HCT116 (cell line): Measurements from ENCODE around the gene SMARCA2. TPM values are rescaled to one million over a fixed set of nuclear protein-coding genes. Genes with fewer than 3 reads are reported as not detected.

Source experiments
- ATAC-seq: fragments of 200-7000 bp; cut with Tn5 transposase; 2 replicates; pipeline ENCODE4 v1.9.1; 2020; ENCODE audit warnings: mild to moderate bottlenecking, moderate library complexity
- BruUV-seq: library from RNA; stranded (reverse); fragments of 400-500 nt; replicated peaks from 2 replicates; lab custom pipeline; 2021; lab: Mats Ljungman, UMichigan
- CTCF ChIA-PET: fragments of 300-600 bp; sonication (Branson Sonifier 250); formaldehyde crosslinking; loops from one replicate; lab custom pipeline; 2021; ENCODE audit warnings: antibody characterized with exemption; lab: Charles Lee
- POLR2A ChIA-PET: fragments of 300-600, 350-600 bp; sonication (Branson Sonifier 250); formaldehyde crosslinking; loops from one replicate; lab custom pipeline; 2021; ENCODE audit warnings: antibody characterized with exemption; lab: Charles Lee
- RAD21 ChIA-PET, 2 experiments: fragments of 300-600 bp; sonication (Branson Sonifier 250); formaldehyde crosslinking; loops; one replicate each; lab custom pipeline; 2023; ENCODE audit warnings: low total read pairs in 2 of 2; ENCODE audit not compliant: uncharacterized antibody in 2 of 2, unreplicated experiment in 2 of 2, low non-redundant PET in 1 of 2; lab: Charles Lee
- DNase-seq: peaks from one replicate; pipeline ENCODE4 v3.0.0-alpha.2; 2010; ENCODE audit warnings: low read depth, low spot score
- H2AFZ ChIP-seq: fragments of 200-600 bp; shearing (Covaris generic), sonication (generic); 2 replicates; pipeline ENCODE4 v1.6.1; 2017; ENCODE audit warnings: low read depth, mixed run types, mixed read lengths, antibody characterized with exemption, low read length; ENCODE audit not compliant: poor library complexity, severe bottlenecking
- H3K27ac ChIP-seq: 2 replicates; pipeline ENCODE4 v1.5.1; 2012; ENCODE audit warnings: low read depth, low read length
- H3K27me3 ChIP-seq: fragments of 200-600 bp; sonication (generic); 2 replicates; pipeline ENCODE4 v1.6.1; 2016; ENCODE audit warnings: mixed run types, low read length, mixed read lengths; ENCODE audit not compliant: insufficient read depth
- H3K36me3 ChIP-seq, 2 experiments: fragments of 200-500 bp in 1 of 2; fragments of 200-600 bp in 1 of 2; sonication (Bioruptor generic) in 1 of 2; sonication (generic) in 1 of 2; 2 replicates each; pipeline versions ENCODE4 v1.5.1 to v1.6.1; 2014 to 2016; ENCODE audit warnings: low read length in 2 of 2, inconsistent platforms in 1 of 2, mixed read lengths in 1 of 2, mixed run types in 1 of 2; ENCODE audit not compliant: insufficient read depth in 2 of 2, control insufficient read depth in 1 of 2
- H3K4me1 ChIP-seq, 2 experiments: fragments of 200-600 bp in 1 of 2; sonication (generic) in 1 of 2; 2 replicates each; pipeline versions ENCODE4 v1.5.1 to v1.6.1; 2012 to 2017; ENCODE audit warnings: low read length in 2 of 2, inconsistent platforms in 1 of 2, mild to moderate bottlenecking in 1 of 2, mixed read lengths in 1 of 2, mixed run types in 1 of 2, moderate library complexity in 1 of 2; ENCODE audit not compliant: insufficient read depth in 2 of 2, control insufficient read depth in 1 of 2
- H3K4me2 ChIP-seq: fragments of 200-600 bp; sonication (generic); 2 replicates; pipeline ENCODE4 v1.6.1; 2017; ENCODE audit warnings: mixed run types, low read length, mixed read lengths
- H3K4me3 ChIP-seq, 2 experiments: fragments of 200-600 bp in 1 of 2; sonication (generic) in 1 of 2; replicated peaks in 1 of 2; 2 replicates each; pipeline ENCODE4 v1.5.1; 2011 to 2016; ENCODE audit warnings: low read length in 2 of 2, control low read depth in 1 of 2, low read depth in 1 of 2, mild to moderate bottlenecking in 1 of 2, mixed read lengths in 1 of 2, mixed run types in 1 of 2
- H3K79me2 ChIP-seq: fragments of 200-600 bp; sonication (generic); 2 replicates; pipeline ENCODE4 v1.6.1; 2017; ENCODE audit warnings: mild to moderate bottlenecking, mixed run types, low read length, moderate library complexity, mixed read lengths; ENCODE audit not compliant: insufficient read depth
- H3K9ac ChIP-seq: fragments of 200-600 bp; sonication (generic); 2 replicates; pipeline ENCODE4 v1.6.1; 2016; ENCODE audit warnings: low read length, mixed read lengths
- H3K9me2 ChIP-seq: fragments of 200-600 bp; sonication (generic), shearing (Covaris generic); 2 replicates; pipeline ENCODE4 v1.6.1; 2017; ENCODE audit warnings: mixed run types, mild to moderate bottlenecking, moderate library complexity; ENCODE audit not compliant: insufficient read depth
- H3K9me3 ChIP-seq, 2 experiments: fragments of 200-500 bp in 1 of 2; fragments of 200-600 bp in 1 of 2; sonication (Bioruptor generic) in 1 of 2; sonication (generic) in 1 of 2; 2 replicates each; pipeline ENCODE4 v1.6.1; 2014 to 2017; ENCODE audit warnings: low read length in 2 of 2, mixed read lengths in 2 of 2, inconsistent platforms in 1 of 2, low read depth in 1 of 2, mild to moderate bottlenecking in 1 of 2, mixed run types in 1 of 2, moderate library complexity in 1 of 2; ENCODE audit not compliant: control insufficient read depth in 1 of 2, insufficient read depth in 1 of 2
- H4K20me1 ChIP-seq: fragments of 200-600 bp; sonication (generic), shearing (Covaris generic); 2 replicates; pipeline ENCODE4 v1.6.1; 2017; ENCODE audit warnings: mixed run types, mild to moderate bottlenecking, moderate library complexity; ENCODE audit not compliant: insufficient read depth
- CBX3 ChIP-seq: IDR thresholded peaks from 2 replicates; pipeline ENCODE4 v1.6.1; 2012; ENCODE audit warnings: low read depth
- EGR1 ChIP-seq: IDR thresholded peaks from 2 replicates; pipeline ENCODE4 v1.6.1; 2012; ENCODE audit warnings: low read depth
- FOSL1 ChIP-seq: IDR thresholded peaks from 2 replicates; pipeline ENCODE4 v1.6.1; 2012; ENCODE audit warnings: low read depth
- RAD21 ChIP-seq: IDR thresholded peaks from 2 replicates; pipeline ENCODE4 v1.6.1; 2012; ENCODE audit warnings: low read depth, mild to moderate bottlenecking
- SIN3A ChIP-seq: IDR thresholded peaks from 2 replicates; pipeline ENCODE4 v1.6.1; 2012; ENCODE audit warnings: low read depth
- SP1 ChIP-seq: IDR thresholded peaks from 2 replicates; pipeline ENCODE4 v1.6.1; 2012; ENCODE audit warnings: low read depth
- SRF ChIP-seq: IDR thresholded peaks from 2 replicates; pipeline ENCODE4 v1.6.1; 2012; ENCODE audit warnings: low read depth
- YY1 ChIP-seq: IDR thresholded peaks from 2 replicates; pipeline ENCODE4 v1.6.1; 2011; ENCODE audit warnings: low read length, low read depth, moderate library complexity, mild to moderate bottlenecking; ENCODE audit not compliant: insufficient replicate concordance; ENCODE audit errors: extremely low read depth
- ZNF274 ChIP-seq: fragments of 200-500 bp; sonication (Bioruptor generic); IDR thresholded peaks from 2 replicates; pipeline ENCODE4 v1.6.1; 2014; ENCODE audit warnings: mild to moderate bottlenecking, low read depth, low read length, inconsistent platforms
- intact Hi-C: fragments of 100-400 bp; cut with micrococcal nuclease; formaldehyde crosslinking; loops from 2 replicates; pipeline ENCODE4 v1.10.0; 2022
- total RNA-seq: library from RNA; stranded (reverse); gene quantifications from one replicate; pipeline ENCODE4 v1.2.1, GENCODE V29; 2021; ENCODE audit not compliant: unreplicated experiment
- TF ChIP-seq, protein P1 (sequence below): IDR thresholded peaks from 2 replicates; pipeline ENCODE4 v1.6.1; 2012
- TF ChIP-seq, protein P2 (sequence below): IDR thresholded peaks from 2 replicates; pipeline ENCODE4 v1.6.1; 2012
- TF ChIP-seq, protein P3 (sequence below): IDR thresholded peaks from 2 replicates; pipeline ENCODE4 v1.6.1; 2011; ENCODE audit warnings: mild to moderate bottlenecking, low read length, moderate library complexity; ENCODE audit not compliant: insufficient replicate concordance; ENCODE audit errors: extremely low read depth

Gene SMARCA2
- total RNA-seq, 1 experiment from 2014 or later = 14.7 TPM

DNA sequence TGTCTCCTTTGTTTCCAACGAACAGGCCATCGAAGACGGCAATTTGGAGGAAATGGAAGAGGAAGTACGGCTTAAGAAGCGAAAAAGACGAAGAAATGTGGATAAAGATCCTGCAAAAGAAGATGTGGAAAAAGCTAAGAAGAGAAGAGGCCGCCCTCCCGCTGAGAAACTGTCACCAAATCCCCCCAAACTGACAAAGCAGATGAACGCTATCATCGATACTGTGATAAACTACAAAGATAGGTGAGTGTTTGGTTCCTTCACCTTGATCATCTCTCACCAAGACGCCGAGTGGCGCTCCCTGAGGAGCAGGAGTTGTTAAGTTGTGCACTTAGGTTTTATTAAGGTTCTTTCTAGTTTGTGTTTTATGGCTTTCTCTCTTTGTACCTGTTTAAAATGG, 146.5 kb downstream of the SMARCA2 start:
- no TSS peak for BruUV-seq
- no peaks in the 10 kb centered on the region for H3K27me3 ChIP-seq
- no peak for DNase-seq
- no peaks in the 10 kb centered on the region for H3K79me2 ChIP-seq
- intact Hi-C loops = no loop called here
- H2AFZ ChIP-seq = no peak overlapping the region
- no peaks in the 10 kb centered on the region for H3K4me1 ChIP-seq
- no peaks in the 10 kb centered on the region for H3K9me3 ChIP-seq
- ChIA-PET CTCF (no interaction called here), POLR2A (no interaction called here), RAD21 (no interaction called here)
- no peak overlapping the region for H3K27ac ChIP-seq
- H3K9me2 ChIP-seq = 0 out of 2 replicates have a peak, but pooled peaks cover 3% of the 10 kb centered on the region
- no peaks in the 10 kb centered on the region for H3K36me3 ChIP-seq
- H3K9ac ChIP-seq = no peak overlapping the region
- H3K4me2 ChIP-seq = no peak overlapping the region
- ATAC-seq = no peak
- TF ChIP-seq RAD21 (no peak), SIN3A (no peak), SRF (no peak), FOSL1 (no peak), SP1 (no peak), CBX3 (no peak), EGR1 (no peak), ZNF274 (no peak), YY1 (no peak)
- TF ChIP-seq, protein P1, sequence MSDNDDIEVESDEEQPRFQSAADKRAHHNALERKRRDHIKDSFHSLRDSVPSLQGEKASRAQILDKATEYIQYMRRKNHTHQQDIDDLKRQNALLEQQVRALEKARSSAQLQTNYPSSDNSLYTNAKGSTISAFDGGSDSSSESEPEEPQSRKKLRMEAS = no peak
- TF ChIP-seq, protein P2, sequence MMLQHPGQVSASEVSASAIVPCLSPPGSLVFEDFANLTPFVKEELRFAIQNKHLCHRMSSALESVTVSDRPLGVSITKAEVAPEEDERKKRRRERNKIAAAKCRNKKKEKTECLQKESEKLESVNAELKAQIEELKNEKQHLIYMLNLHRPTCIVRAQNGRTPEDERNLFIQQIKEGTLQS = no peak
- TF ChIP-seq, protein P3, sequence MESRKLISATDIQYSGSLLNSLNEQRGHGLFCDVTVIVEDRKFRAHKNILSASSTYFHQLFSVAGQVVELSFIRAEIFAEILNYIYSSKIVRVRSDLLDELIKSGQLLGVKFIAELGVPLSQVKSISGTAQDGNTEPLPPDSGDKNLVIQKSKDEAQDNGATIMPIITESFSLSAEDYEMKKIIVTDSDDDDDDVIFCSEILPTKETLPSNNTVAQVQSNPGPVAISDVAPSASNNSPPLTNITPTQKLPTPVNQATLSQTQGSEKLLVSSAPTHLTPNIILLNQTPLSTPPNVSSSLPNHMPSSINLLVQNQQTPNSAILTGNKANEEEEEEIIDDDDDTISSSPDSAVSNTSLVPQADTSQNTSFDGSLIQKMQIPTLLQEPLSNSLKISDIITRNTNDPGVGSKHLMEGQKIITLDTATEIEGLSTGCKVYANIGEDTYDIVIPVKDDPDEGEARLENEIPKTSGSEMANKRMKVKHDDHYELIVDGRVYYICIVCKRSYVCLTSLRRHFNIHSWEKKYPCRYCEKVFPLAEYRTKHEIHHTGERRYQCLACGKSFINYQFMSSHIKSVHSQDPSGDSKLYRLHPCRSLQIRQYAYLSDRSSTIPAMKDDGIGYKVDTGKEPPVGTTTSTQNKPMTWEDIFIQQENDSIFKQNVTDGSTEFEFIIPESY = no peak
- H3K4me3 ChIP-seq = no peak overlapping the region
- H4K20me1 ChIP-seq = no peaks in the 10 kb centered on the region
